Stimulated activated CD4-positive, alpha-beta T cell treated with anti-CD3 and anti-CD28 coated beads, Interleukin-4, amount 100 ng/mL, for 1 hour (primary cell): ENCODE measurements around the gene ZNF200.
"Not testable (repeated sequence)": the region's sequence is repeated elsewhere in the genome, so short reads cannot be mapped to it uniquely, and the experiment has no call there.

Experiments
- DNase-seq: peaks from one replicate; pipeline ENCODE4 v3.0.0-alpha.2; 2020

Gene ZNF200

DNA sequence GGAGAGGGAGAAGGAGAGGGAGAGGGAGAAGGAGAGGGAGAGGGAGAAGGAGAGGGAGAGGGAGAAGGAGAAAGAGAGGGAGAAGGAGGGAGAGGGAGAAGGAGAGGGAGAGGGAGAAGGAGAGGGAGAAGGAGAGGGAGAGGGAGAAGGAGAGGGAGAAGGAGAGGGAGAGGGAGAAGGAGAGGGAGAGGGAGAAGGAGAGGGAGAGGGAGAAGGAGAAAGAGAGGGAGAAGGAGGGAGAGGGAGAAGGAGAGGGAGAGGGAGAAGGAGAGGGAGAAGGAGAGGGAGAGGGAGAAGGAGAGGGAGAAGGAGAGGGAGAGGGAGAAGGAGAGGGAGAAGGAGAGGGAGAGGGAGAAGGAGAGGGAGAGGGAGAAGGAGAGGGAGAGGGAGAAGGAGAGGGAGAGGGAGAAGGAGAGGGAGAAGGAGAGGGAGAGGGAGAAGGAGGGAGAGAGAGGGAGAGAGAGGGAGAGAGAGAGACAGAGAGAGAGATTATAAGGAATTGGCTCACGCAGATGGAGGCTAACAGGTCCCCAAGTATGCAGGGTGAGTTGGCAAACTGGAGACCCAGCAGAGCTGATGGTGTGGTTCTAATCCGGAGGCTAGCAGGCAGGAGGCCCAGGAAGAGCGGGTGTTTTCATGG is 37.1 kb downstream of the ZNF200 start:
- DNase-seq: not testable (repeated sequence)

GRCh38 chr16:3195975-3196374 is 39.0 kb downstream of the ZNF200 start:
- no peak for DNase-seq

- no peak for DNase-seq
Measured at GRCh38 chr16:3194792-3195191, 40.2 kb downstream of the ZNF200 start.

DNA sequence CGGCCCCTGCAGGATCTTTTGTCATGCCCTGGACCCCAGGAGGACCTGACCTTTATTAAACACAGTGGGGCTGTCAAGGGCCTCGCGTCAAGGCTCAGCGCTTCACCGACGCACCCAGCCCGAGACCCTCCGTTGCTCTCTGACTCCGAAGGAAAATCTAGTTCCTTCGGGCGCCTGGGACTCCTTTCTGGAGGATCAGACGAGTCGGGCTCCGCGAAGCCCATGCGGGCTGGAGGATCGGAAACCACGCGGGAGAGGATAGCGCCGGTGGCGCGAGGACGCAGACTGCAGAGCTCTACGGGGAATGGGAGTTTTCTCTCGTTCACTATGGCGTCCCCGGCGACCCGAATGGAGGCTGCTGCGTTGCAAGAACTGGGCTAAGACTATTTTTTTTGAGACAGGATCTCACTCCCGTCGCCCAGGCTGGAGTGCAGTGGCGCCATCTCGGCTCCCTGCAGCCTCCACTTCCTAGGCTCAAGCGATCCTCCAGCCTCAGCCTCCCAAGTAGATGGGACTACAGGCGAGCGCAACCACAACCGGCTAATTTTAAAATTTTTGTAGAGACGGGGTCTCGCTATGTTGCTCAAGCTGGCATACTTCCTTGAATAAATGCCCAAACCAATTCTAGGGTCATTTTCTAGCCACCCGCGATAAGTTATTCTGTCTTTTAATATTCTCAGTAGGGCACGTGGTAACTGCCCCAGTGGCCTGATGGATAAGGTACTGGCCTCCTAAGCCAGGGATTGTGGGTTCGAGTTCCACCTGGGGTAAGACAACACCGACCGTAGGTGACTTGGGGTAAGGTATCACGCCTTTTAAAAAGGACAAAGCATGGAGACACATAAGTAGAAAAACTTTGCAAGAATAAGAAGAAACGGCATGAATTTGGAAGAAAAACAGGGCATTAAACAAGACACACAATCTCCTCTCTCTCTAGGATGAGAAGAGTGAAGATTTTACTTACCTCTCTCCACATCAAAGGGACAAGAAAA is 41.4 kb downstream of the ZNF200 start:
- no peak for DNase-seq

DNA sequence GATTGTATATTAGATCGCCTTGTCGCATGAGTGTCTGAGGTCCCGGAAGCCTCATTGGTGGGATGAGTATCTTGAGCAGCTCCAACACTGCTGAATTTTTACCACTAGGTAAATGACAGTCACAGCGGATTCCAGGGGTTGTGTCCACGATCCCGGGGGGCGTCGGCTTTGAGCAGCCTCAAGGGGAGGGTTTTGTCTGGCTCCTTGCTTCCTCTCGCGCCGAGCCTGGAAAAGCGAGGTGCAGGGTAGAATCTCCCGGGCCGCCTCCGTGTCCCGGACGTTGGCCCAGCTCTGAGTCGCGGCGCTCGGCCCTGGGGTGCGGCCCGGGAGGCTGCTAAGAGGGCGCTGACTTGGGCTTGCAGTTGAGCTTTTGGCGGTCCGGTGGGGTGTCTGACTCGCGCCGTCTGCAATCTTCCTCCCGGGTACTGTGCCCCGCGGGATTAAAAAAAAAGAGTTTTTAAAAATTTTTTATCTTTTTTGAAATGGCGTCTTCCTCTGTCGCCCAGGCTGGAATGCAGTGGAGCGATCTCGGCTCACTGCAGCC is 42.4 kb downstream of the ZNF200 start:
- no peak for DNase-seq

DNA sequence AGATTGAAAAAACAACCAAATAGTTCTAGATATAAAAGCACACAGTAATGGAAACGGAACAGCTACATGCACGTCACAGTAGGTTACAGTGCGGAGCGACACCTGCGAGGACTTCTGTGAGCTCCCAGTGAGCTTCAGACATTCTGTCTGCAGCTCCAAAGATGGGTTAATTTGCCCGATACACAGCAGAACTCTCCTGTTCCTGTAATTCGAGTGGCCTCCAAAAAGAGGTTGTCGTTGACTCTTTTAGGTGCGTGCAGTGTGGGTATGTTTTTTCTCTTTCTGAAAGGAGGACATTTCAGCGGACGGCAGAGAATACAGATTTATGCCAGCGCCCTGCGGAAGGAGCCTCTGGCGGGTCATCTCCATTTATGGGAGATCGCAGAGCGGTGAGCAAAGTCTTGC is 44.0 kb downstream of the ZNF200 start:
- no peak for DNase-seq

- DNase-seq: no peak
Measured at GRCh38 chr16:3189869-3190268, 45.1 kb downstream of the ZNF200 start.

- no peak for DNase-seq
Measured at GRCh38 chr16:3188925-3189825, 45.8 kb downstream of the ZNF200 start.

GRCh38 chr16:3188675-3188924 is 46.4 kb downstream of the ZNF200 start:
- DNase-seq: no peak

DNA sequence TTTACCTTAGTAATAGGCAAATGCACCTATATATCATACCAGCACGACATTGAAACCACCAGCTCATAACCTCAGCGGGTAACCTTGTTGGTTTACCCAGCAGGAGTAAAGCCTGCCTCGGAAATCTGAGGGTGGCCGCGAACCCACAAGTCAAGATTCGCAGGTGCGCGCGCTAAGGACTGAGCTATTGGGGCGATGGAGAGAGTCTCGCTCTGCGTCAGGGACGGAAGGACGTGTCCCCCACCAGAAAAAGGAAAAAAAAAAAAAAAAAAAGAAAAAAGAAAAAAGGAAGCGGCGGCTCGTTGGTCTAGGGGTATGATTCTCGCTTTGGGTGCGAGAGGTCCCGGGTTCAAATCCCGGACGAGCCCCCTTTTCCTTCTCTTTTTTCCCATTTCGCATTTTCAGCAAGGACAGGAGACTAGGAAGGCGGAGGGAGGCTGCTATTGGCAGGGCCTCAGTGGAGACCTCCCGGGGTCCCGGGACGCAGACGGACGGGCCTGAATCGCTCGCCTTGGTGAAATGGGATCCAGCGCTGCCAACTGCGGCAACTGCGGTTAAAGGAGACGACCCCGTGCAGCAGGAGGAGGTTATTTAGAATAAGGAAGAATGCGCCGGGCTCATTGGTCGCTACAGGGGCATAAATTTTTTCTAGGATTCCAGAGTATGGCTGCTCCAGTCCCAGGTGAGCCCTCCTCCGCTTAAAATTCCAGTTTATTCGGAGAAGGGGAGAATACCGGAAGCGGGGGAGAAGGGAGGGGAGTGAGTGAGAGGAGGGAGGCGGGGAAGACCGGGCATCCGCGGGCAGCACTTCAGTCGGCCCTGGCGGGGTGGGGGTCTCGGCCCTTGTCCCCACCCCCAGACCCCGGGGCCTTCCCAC is 46.9 kb downstream of the ZNF200 start, which contains the start of gene OR1F1:
Gene OR1F1, plus strand, starts transcription at position 407 of the 877 bp plus-strand sequence.
- peak; percentile 63 for DNase-seq

DNA sequence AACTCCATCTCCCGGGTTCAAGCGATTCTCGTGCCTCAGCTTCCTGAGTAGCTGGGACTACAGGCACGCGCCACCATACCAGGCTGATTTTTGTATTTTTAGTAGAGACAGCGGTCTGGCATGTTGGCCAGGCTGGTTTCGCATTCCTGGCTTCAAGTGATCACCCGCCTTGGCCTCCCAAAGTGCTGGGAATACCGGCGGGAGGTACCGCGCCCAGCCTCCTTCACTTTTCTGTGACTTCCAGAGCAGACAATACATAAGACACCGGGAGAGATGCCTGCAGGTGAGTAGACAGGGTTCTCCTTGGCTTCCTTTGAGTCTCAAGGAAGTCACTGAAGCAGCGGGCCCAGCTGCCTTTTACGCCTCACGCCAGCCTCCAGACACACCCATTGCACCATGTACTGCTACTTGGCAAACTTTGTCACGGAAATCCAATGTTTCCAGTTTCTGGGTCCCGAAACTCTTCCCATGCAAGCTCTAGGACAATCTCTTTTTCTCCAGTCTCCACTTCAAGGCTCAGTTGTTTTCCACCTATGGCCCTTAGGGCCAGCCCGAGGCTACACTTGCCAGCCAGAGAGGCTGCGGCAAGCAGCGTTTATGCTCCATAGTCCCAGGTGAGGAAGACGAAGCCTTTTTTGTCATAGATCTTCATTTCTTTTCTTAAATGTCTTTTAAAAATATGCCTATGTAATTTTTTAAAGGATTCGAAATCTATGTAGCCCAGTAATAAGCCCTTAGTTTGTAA is 47.8 kb downstream of the ZNF200 start:
- DNase-seq: no peak

GRCh38 chr16:3183445-3184139 is 51.4 kb downstream of the ZNF200 start:
- DNase-seq: no peak

DNA sequence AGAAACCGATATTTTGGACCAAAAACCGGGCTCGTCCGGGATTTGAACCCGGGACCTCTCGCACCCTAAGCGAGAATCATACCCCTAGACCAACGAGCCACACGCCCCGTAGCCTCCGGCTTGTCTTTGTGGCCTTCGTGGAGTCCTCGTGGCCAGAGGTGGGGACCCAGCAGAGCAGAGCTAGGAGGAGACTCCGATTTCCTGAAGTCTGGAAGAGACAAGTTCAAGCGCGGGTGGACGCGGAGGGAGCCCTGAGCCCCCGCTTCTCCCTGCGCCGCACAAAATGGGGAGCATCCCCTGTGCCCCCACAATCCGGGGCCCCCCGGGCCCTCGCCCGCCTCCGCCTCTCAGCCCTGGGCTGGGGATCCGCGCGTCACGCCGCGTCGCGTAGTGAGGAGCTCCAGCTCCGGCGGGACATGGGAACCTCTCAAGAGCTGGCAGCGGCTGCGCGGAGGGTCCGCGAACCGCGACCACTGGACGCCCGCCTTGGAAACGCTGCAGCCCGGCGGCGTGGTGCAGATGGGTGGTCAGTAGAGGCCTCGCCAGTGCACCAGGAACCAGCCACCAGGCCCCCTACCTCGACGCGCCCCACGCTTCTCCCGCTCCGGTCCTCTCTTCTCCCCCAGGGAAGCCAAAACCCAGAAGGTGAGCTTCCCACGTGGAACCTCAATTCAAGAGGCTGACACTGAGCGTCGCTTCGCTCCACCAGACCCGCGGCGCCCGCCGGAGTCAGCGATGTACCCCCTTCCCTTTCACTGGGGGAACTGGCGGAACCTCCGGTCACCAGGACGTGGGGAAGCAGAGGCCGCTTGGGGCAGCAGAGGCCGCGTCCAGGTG is 52.1 kb downstream of the ZNF200 start:
- peak; percentile 40 for DNase-seq

GRCh38 chr16:3182293-3182607 is 52.7 kb downstream of the ZNF200 start:
- DNase-seq: not testable (repeated sequence)

DNA sequence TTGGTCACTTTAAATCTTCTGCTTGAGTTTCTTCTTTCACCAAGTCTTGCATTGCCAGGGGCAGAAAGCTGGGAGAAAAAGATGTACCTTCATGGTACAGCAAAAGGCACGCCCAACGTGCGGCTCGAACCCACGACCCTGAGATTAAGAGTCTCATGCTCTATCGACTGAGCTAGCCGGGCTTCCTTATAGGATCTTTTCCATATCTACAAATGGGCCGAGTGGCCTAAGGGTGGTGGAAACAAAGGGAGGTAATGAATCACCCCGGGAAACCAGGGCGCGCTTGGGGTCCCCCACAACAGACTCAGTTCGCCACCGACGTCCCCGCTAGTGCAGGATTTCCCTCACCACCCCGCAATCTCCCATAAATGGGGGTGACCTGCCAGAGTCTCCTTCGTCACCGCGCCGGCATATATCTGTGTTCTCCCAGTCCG is 54.5 kb downstream of the ZNF200 start:
- no peak for DNase-seq

DNA sequence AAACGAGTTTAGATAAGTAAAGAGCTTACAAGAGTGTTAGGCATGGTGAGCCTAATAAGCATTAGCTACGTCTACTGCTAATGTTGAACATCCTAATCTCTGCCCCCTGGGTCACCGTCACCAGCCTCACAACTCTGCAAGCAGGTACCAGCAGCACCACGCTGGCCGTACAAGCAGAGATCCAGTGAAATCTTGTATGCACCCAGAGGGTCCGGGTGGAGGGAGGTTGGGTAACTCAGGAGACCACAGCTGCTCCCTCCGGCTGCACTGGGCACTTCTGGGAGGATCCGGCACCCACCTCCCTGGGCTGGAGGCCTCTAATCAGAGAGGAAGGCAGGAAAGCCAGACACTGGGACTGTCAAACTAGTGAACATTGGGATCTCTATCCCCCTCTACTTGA is 55.3 kb downstream of the ZNF200 start:
- DNase-seq: no peak

GRCh38 chr16:3175157-3176093 is 59.5 kb downstream of the ZNF200 start:
- no peak for DNase-seq

GRCh38 chr16:3174618-3175148 is 60.3 kb downstream of the ZNF200 start:
- no peak for DNase-seq
